Panc1 (cell line): Measurements from ENCODE around the gene ARHGEF26.

ENCODE experiments used
- CTCF ChIP-seq: fragments of 450-650 bp; IDR thresholded peaks from 2 replicates; pipeline ENCODE4 v1.5.1; 2017; ENCODE audit warnings: mild to moderate bottlenecking
- POLR2AphosphoS5 ChIP-seq: IDR thresholded peaks from 2 replicates; pipeline ENCODE4 v1.6.1; 2012; ENCODE audit warnings: mild to moderate bottlenecking, low read depth, low read length, moderate library complexity
- REST ChIP-seq, 2 experiments: IDR thresholded peaks; 2 replicates each; pipeline ENCODE4 v1.6.1; 2011 to 2012; ENCODE audit warnings: low read depth in 2 of 2, control low read depth in 1 of 2, low read length in 1 of 2, mild to moderate bottlenecking in 1 of 2, moderate library complexity in 1 of 2; ENCODE audit not compliant: insufficient read depth in 1 of 2
- SIN3A ChIP-seq: IDR thresholded peaks from 2 replicates; pipeline ENCODE4 v1.6.1; 2012; ENCODE audit warnings: low read depth, mild to moderate bottlenecking, low read length, moderate library complexity, borderline replicate concordance; ENCODE audit not compliant: insufficient read depth

GRCh38 chr3:154224366-154224765 is 103.2 kb downstream of the ARHGEF26 start:
- TF ChIP-seq CTCF (no peak), REST (IDR thresholded peaks at IDR 0.05; ENCODE audit: insufficient read depth in 1 of 2, low read depth in 2 of 2, low read length in 1 of 2) (no peak), SIN3A (no peak), POLR2AphosphoS5 (no peak)
